Islet precursor cell (in vitro differentiated cells): ENCODE measurements around the gene ZNF524.

ENCODE experiments used
- DNase-seq: peaks from one replicate; pipeline ENCODE4 v3.0.0-alpha.2; 2018

The ZNF524 gene

GRCh38 chr19:55603115-55603514 is 3.0 kb downstream of the ZNF524 start:
- peak; percentile 34 for DNase-seq

- DNase-seq: no peak
Observed at GRCh38 chr19:55603581-55604292, 3.6 kb downstream of the ZNF524 start.

GRCh38 chr19:55605207-55605636 is 5.1 kb downstream of the ZNF524 start:
- DNase-seq: peak; percentile 99

- DNase-seq: peak; percentile 93
Observed at GRCh38 chr19:55605637-55606470, 5.8 kb downstream of the ZNF524 start, which contains the start of gene ZNF865. TSS of gene ZNF865 (plus strand) at chr19:55605647. CDS start at chr19:55613619, 7,972 bp downstream.

- DNase-seq: no peak
Observed at GRCh38 chr19:55606471-55606787, 6.3 kb downstream of the ZNF524 start.

GRCh38 chr19:55606817-55607216 is 6.7 kb downstream of the ZNF524 start:
- DNase-seq: no peak

- DNase-seq: no peak
Observed at GRCh38 chr19:55609326-55609725, 9.2 kb downstream of the ZNF524 start.

GRCh38 chr19:55611300-55611982 is 11.4 kb downstream of the ZNF524 start:
- no peak for DNase-seq

GRCh38 chr19:55611983-55612645 is 12.0 kb downstream of the ZNF524 start:
- no peak for DNase-seq

- DNase-seq: no peak
Observed at GRCh38 chr19:55613396-55613795, 13.3 kb downstream of the ZNF524 start.

- no peak for DNase-seq
Observed at GRCh38 chr19:55613930-55614710, 14.0 kb downstream of the ZNF524 start.

GRCh38 chr19:55614711-55615542 is 14.8 kb downstream of the ZNF524 start:
- DNase-seq: no peak

- no peak for DNase-seq
Observed at GRCh38 chr19:55615543-55616394, 15.7 kb downstream of the ZNF524 start.

- no peak for DNase-seq
Observed at GRCh38 chr19:55616395-55616875, 16.3 kb downstream of the ZNF524 start.

- DNase-seq: no peak
Observed at GRCh38 chr19:55617426-55617825, 17.3 kb downstream of the ZNF524 start.

GRCh38 chr19:55618426-55618825 is 18.3 kb downstream of the ZNF524 start:
- no peak for DNase-seq

- no peak for DNase-seq
Observed at GRCh38 chr19:55619286-55619685, 19.2 kb downstream of the ZNF524 start.

GRCh38 chr19:55620410-55621204 is 20.5 kb downstream of the ZNF524 start:
- DNase-seq: peak; percentile 41

GRCh38 chr19:55621205-55621672 is 21.2 kb downstream of the ZNF524 start:
- DNase-seq: peak; percentile 43
